HepG2 (cell line): ENCODE results near the gene CAPN10. TPM values are rescaled to one million over a fixed set of nuclear protein-coding genes. Genes with fewer than 3 reads are reported as not detected.

Experiments used
- AHR ChIP-seq: IDR thresholded peaks from 2 replicates; pipeline ENCODE4 v1.6.1; 2018; ENCODE audit warnings: missing genetic modification reagents, missing compliant biosample characterization
- ARID2 ChIP-seq: sonication (generic); formaldehyde crosslinking; IDR thresholded peaks from 2 replicates; pipeline ENCODE4 v1.8.1; 2022; ENCODE audit warnings: mild to moderate bottlenecking, missing genetic modification reagents, borderline replicate concordance
- HNF1A ChIP-seq, 2 experiments: sonication (generic) in 1 of 2; formaldehyde crosslinking in 1 of 2; IDR thresholded peaks; 2 replicates each; pipeline versions ENCODE4 v1.4.0 to v1.6.1; 2016 to 2020; ENCODE audit warnings: borderline replicate concordance in 1 of 2, low read depth in 1 of 2, mild to moderate bottlenecking in 1 of 2, missing genetic modification reagents in 1 of 2
- JUN ChIP-seq: sonication (generic); formaldehyde crosslinking; IDR thresholded peaks from 2 replicates; pipeline ENCODE4 v1.4.0; 2020; ENCODE audit warnings: mild to moderate bottlenecking, missing genetic modification reagents
- PATZ1 ChIP-seq: sonication (generic); formaldehyde crosslinking; IDR thresholded peaks from 2 replicates; pipeline ENCODE4 v1.4.0; 2020; ENCODE audit warnings: missing genetic modification reagents
- RARG ChIP-seq: sonication (generic); formaldehyde crosslinking; IDR thresholded peaks from 2 replicates; pipeline ENCODE4 v1.4.0; 2020; ENCODE audit warnings: low read depth, mild to moderate bottlenecking, missing genetic modification reagents
- SAP130 ChIP-seq: IDR thresholded peaks from 2 replicates; pipeline ENCODE4 v1.6.1; 2016; ENCODE audit warnings: low read depth
- TFDP2 ChIP-seq: sonication (generic); formaldehyde crosslinking; IDR thresholded peaks from 2 replicates; pipeline ENCODE4 v1.4.0; 2020; ENCODE audit warnings: missing genetic modification reagents
- U2AF1 ChIP-seq: fragments of 200-400 bp; formaldehyde crosslinking; optimal IDR thresholded peaks from 2 replicates; pipeline ENCODE3; 2017; ENCODE audit warnings: mild to moderate bottlenecking, low read depth, low read length
- ZBTB20 ChIP-seq: sonication (generic); formaldehyde crosslinking; IDR thresholded peaks from 2 replicates; pipeline ENCODE4 v1.8.1; 2023; ENCODE audit warnings: missing genetic modification reagents, low read depth, mild to moderate bottlenecking, borderline replicate concordance
- ZFP36L1 ChIP-seq: sonication (generic); formaldehyde crosslinking; IDR thresholded peaks from 2 replicates; pipeline ENCODE4 v1.8.0; 2022; ENCODE audit warnings: mild to moderate bottlenecking, missing genetic modification reagents, moderate library complexity
- ZFP82 ChIP-seq: sonication (generic); formaldehyde crosslinking; IDR thresholded peaks from 2 replicates; pipeline ENCODE4 v1.5.1; 2020; ENCODE audit warnings: mild to moderate bottlenecking, missing genetic modification reagents, borderline replicate concordance
- ZMAT5 ChIP-seq: sonication (generic); formaldehyde crosslinking; IDR thresholded peaks from 2 replicates; pipeline ENCODE4 v1.5.0; 2020; ENCODE audit warnings: mild to moderate bottlenecking, low read depth, missing genetic modification reagents, borderline replicate concordance
- ZNF251 ChIP-seq: sonication (generic); formaldehyde crosslinking; IDR thresholded peaks from 2 replicates; pipeline ENCODE4 v1.9.0; 2021; ENCODE audit warnings: mild to moderate bottlenecking, missing genetic modification reagents
- ZNF256 ChIP-seq: sonication (generic); formaldehyde crosslinking; conservative IDR thresholded peaks from 2 replicates; pipeline ENCODE4 v1.4.0; 2020; ENCODE audit warnings: missing genetic modification reagents
- ZNF552 ChIP-seq: sonication (generic); formaldehyde crosslinking; IDR thresholded peaks from 2 replicates; pipeline ENCODE4 v1.9.0; 2022; ENCODE audit warnings: missing genetic modification reagents, mild to moderate bottlenecking, borderline replicate concordance
- ZNF570 ChIP-seq: sonication (generic); formaldehyde crosslinking; IDR thresholded peaks from 2 replicates; pipeline ENCODE4 v1.4.0; 2020; ENCODE audit warnings: mild to moderate bottlenecking, missing genetic modification reagents, borderline replicate concordance
- ZNF614 ChIP-seq: IDR thresholded peaks from 2 replicates; pipeline ENCODE4 v1.6.1; 2018; ENCODE audit warnings: missing biosample characterization, missing genetic modification reagents, inconsistent platforms, borderline replicate concordance
- ZSCAN22 ChIP-seq: sonication (generic); formaldehyde crosslinking; IDR thresholded peaks from 2 replicates; pipeline ENCODE4 v1.4.0; 2020; ENCODE audit warnings: mild to moderate bottlenecking, missing genetic modification reagents
- polyA plus RNA-seq, 8 experiments: library from polyadenylated mRNA; depleted of rRNA in 3 of 8; stranded (reverse) in 7 of 8; unstranded in 1 of 8; fragments of >200 nt; fragmentation: Illumina TruSeq in 4 of 8; extraction: Trizol in 4 of 8; gene quantifications; 2 replicates each; pipeline versions ENCODE4 v1.2.1 to v1.2.3, GENCODE V29; 2011 to 2016; ENCODE audit warnings: low read depth in 4 of 8, missing spikeins in 1 of 8, mixed read lengths in 1 of 8; ENCODE audit not compliant: insufficient read depth in 1 of 8
- total RNA-seq, 5 experiments: library from RNA; depleted of rRNA; stranded (reverse); fragments of >200 nt; fragmentation: Illumina TruSeq; extraction: Trizol; gene quantifications; 2 replicates each; pipeline ENCODE4 v1.2.3, GENCODE V29; 2016; ENCODE audit warnings: low read depth in 1 of 5

Gene CAPN10
- total and polyA plus RNA-seq, 2 of the 13 experiments (the other 11 are each of a cell fraction or from before 2014, with no cell fraction given) = 27.6 to 32.4 TPM

GRCh38 chr2:240604939-240605716 lies 18.6 kb downstream of the CAPN10 start (continued):
- TF ChIP-seq HNF1A (IDR thresholded peaks at IDR 0.05; ENCODE audit: low read depth) = 0 out of 2 replicates have a peak, but pooled peaks have one; percentile 35
- TF ChIP-seq HNF1A (CRISPR knock-in tag; IDR thresholded peaks at IDR 0.05; ENCODE audit: borderline replicate concordance) = peak; percentile 50; the same call in 1 of the 2 replicates
- TF ChIP-seq ZNF256 (CRISPR knock-in tag) = no peak
- 0 out of 2 replicates have a peak, but pooled peaks have one; percentile 32 for TF ChIP-seq ZNF251 (CRISPR knock-in tag)
- no peak for TF ChIP-seq ZSCAN22 (CRISPR knock-in tag)
- TF ChIP-seq ZFP36L1 = no peak
- TF ChIP-seq ZFP82 (CRISPR knock-in tag) = 0 out of 2 replicates have a peak, but pooled peaks have one; percentile 53
- TF ChIP-seq ZNF552 = peak; percentile 73; the same call in 1 of the 2 replicates
- peak; percentile 35; the same call in 1 of the 2 replicates for TF ChIP-seq TFDP2 (CRISPR knock-in tag)
- no peak for TF ChIP-seq U2AF1
- TF ChIP-seq ZNF570 (CRISPR knock-in tag) = 0 out of 2 replicates have a peak, but pooled peaks have one; percentile 80
- TF ChIP-seq ZMAT5 (CRISPR knock-in tag) = no peak
- peak; percentile 86; the same call in 1 of the 2 replicates for TF ChIP-seq RARG (CRISPR knock-in tag)
- TF ChIP-seq ZNF614 (CRISPR knock-in tag) = peak; percentile 31; the same call in 1 of the 2 replicates
- TF ChIP-seq ARID2 (CRISPR knock-in tag) = 0 out of 2 replicates have a peak, but pooled peaks have one; percentile 53
- TF ChIP-seq SAP130 = peak; percentile 91
- peak; percentile 68 for TF ChIP-seq PATZ1 (CRISPR knock-in tag)
- peak; percentile 25; the same call in 1 of the 2 replicates for TF ChIP-seq AHR (CRISPR knock-in tag)
- 0 out of 2 replicates have a peak, but pooled peaks have one; percentile 48 for TF ChIP-seq JUN (CRISPR knock-in tag)
- peak; percentile 41; the same call in 1 of the 2 replicates for TF ChIP-seq ZBTB20 (CRISPR knock-in tag)
